ENCODE results near the gene PSMB7.

DNA sequence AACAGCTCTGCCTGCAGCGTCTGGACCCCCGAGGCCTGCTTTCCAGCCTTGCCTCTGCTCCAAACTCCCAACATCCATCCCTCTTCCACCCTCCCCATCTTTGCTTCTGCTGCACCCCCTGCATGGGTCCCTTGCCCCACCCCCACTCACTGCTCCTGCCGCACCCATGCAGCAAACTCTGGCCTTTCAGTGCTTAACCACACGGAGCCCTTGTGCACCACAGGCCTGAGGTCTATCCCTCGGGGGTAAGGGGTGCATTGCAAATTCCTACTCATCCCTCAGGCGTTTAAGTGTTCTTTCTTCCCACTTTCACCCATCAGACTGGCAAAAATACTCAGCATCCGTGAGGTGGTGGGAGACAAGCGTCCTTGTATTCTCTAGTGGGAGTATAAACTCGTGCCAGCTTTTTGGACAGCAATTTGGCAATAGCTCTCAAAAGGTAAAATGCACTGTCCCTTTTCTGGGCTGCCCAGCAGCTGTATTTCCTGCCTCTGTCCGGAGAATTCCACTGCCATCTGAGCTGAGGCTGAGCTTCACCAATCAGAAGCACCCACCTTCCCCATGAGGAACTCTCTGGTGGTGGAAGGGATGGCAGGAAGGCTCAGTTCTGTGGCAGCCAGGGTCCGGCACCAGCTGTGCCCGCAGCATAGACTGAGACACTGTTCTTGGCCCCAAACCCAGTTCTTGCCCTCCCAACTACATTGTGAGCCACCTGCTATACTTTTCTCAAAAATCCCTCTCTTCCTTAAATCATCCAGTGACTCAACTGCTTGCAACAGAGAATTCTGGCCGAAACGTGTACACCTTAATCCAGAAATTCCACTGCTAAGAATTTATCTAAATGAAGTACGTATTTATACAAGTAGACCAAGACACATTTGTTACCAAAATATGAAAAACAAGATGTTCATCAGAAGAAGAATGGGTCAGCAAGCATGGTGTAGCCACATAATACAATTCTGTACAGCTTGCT is 15.0 kb downstream of the PSMB7 start:
- TF ChIP-seq ZNF274 (IDR thresholded peaks at IDR 0.05; ENCODE audit: low read depth, low read length): no peak
- TF ChIP-seq YY1 (IDR thresholded peaks at IDR 0.05; ENCODE audit: insufficient read depth, insufficient read length): no peak
